HG03354 (cell line): ENCODE data around the gene YES1.

Source experiments
- ATAC-seq: cut with Tn5 transposase; IDR thresholded peaks from one replicate; pipeline ENCODE4 v1.9.1; 2021; ENCODE audit warnings: mild to moderate bottlenecking; ENCODE audit not compliant: unreplicated experiment, poor library complexity, severe bottlenecking

Gene YES1

DNA sequence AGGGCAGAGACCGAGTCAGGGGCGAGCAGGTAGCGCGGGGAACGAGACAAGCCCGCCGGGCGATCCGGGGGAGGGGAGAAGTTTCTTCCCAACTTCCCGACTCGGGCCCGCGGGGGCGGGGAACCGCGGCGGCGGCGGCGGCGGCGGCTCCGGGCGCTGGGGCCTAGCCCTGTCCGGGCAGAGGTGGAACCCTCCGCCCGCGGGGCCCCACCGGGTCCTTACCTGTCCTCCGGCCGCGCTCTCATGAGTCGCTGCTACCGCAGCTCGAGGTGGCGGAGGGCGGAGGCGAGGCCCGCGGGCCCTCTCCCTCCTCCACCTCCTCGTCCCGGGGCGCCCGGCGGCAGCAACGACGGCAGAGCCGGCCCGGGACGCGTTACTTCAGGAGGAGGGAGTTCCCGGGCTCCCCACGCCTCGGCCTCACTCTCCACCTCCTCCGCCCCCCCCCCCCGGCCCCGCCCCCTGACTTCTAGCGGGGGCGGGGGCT lies at the start of gene YES1:
Gene YES1 (minus strand): TSS at position 351 of the 484 bp plus-strand sequence. CDS start 55,415 bp downstream, outside the sequence.
- ATAC-seq: peak; percentile 54

DNA sequence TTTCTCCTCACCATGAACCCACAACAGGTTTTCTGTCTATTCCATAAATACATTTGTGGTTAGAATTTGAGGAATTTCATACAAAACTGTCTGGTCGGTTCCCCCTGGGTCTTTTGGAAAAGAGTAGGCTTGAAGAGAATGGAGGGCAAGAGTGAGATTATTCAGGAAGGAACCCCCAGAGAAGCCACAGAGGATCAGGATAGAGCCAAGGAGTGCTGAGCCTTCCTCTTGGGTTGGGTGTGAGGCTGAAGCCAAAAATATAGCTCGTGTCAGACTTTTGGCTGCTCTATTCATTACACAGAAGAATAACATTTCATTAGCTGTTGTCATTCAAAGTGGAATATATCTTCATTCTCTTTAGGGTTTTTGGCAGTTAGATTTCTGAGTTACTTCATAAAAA lies 45.9 kb upstream of the YES1 start:
- no peak for ATAC-seq

DNA sequence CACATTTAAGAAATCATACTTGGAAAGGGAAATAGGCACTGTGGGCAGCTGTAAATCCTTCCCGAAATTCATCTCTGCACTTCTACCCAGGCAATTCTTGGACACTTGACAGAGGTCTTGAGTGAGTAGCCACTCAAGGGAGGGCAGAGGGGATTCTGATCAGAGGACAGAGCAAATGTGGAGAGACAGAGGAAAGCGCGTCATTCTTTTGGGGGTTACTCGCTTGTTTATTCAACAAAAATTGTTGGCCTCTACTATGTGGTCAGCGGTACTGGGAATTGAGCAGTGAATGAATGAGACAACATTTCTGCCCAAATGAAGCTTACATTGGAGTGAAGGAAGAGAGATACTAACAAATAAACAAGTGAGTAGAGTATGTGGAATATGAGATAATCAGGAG lies 41.4 kb upstream of the YES1 start:
- no peak for ATAC-seq

- no peak for ATAC-seq
Measured at GRCh38 chr18:850960-851359, 38.9 kb upstream of the YES1 start.

DNA sequence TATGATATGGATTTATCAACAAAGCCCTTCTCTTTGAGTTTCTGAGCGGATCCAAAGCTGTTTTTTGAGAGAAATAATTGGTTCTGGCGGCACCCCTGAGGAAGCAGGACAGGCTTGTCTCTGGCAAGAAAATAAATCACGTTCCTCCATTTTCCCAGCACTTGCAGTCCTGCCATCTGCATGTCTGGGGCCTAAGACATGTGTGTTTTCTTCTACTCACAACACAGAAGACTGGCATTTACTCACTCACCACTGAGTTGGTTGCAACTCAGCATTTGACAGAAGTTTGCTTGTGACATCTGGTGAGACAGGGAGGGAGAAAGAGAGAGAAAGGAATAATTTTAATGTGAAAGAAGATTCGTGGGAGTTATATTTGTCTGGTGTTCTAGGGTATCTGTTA lies 37.0 kb upstream of the YES1 start:
- ATAC-seq: no peak

DNA sequence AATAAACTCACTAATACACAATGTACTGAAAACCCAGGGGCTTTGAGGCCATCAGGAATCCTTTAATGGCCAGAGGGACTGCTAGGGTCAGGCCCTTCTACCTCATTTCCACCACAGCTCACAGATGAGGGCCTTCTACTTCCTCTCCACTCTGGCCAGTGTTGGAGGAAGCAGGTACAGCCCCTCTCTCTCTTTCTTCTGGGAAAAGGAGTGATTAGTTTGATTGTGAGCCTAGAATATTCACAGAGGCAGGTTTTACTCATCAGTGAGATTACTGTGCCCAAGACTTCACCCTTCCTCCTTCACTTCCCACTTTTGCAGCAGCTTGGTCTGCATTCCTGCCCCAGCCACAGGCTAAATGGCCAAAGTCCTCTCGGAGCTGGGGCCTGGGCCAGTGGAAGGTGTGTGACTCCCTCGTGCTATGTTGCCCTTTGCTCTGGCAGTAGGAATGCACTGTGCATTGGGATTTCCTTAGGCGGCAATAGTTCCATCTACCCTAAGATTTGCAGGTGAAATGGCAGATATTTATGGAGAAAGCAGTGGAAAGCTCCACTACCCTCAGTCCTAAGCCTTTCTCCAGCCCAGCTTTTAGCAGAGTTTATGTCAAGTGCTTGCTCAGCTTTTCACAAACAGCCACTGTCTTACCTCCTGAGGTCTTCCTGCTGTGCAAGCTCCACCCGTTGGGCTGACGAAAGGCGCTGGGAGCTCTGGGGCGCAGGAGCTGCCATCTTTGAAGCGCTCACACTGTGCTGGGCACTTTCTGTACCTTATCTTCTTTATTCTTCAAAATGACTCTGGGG lies 36.2 kb upstream of the YES1 start:
- ATAC-seq: no peak

DNA sequence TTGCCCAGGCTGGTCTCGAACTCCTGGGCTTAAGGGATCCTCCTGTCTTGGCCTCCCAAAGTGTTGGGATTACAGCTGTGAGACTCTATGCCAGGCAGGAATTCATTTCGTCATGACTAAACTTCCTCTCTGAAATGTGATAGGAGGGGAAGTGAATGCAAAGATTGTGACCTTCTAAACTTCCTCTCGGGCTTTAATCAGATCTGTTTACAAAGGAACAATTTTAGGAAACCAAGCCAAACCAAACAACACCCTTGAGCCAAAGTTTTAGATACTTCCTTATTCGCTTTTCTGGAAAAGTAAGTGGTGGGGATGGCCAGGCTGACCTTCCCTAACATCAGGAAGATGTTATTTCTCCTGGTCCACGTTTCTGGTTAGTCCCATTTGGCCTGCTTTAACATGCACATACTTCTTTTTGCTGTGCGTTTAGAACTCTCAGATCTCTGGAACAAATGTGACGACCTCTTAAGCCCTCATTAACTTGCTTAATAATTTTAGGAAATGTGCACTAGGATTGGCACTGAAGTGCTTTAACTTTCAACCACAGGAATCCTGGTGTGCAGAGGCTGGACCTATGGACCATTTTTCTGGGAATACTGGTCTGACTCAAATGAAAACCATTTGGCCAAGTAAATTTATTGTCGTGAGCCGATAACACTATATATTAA lies 33.2 kb upstream of the YES1 start:
- ATAC-seq: no peak

DNA sequence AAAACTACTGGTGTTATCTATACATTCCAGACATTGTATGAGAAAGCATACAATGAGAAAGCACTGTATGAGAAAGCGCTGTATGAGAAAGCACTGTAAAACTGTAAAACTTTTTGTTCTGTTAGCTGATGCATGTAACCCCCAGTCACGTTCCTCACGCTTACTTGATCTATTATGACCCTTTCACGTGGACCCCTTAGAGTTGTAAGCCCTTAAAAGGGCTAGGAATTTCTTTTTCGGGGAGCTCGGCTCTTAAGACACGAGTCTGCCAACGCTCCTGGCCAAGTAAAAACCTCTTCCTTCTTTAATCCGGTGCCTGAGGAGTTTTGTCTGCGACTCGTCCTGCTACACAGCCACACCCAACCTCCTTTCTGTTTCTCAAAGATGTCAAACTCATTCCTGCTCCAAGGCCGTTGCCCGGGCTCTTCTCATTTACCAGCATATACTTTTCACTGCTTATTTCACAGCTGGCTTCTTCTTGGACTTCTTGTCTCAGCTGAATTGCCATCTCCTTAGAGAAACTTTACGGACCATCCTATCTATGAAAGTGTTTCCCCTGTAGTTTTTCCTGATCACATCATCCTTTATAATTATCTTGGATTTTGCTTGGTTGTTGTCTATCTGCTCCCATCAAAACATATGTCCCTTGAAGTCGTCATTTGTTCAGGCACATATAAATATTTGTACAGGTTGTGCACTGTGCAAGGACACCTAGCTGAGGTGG lies 29.8 kb upstream of the YES1 start:
- ATAC-seq: no peak

GRCh38 chr18:840516-840915 lies 28.5 kb upstream of the YES1 start:
- ATAC-seq: no peak

DNA sequence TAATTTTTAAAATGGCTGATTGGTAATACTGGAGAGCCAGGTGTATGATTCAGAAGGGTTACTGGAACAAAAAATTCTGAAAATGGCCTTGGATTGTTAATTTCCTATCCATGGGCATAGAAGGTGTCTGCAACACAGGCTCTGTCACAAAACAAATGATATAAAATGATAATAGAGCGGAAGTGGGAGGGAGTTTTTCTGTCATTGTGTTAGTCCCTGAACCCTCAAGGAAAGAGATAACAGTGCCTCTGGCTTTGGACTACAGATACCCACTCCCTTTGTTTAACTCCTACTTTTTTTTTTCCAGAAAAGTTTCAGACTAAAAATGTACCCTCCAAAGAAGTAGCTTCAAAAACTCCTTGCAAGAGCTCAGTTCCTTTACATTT lies 28.0 kb upstream of the YES1 start:
- no peak for ATAC-seq

GRCh38 chr18:839224-840022 lies 27.4 kb upstream of the YES1 start:
- peak; percentile 99 for ATAC-seq

DNA sequence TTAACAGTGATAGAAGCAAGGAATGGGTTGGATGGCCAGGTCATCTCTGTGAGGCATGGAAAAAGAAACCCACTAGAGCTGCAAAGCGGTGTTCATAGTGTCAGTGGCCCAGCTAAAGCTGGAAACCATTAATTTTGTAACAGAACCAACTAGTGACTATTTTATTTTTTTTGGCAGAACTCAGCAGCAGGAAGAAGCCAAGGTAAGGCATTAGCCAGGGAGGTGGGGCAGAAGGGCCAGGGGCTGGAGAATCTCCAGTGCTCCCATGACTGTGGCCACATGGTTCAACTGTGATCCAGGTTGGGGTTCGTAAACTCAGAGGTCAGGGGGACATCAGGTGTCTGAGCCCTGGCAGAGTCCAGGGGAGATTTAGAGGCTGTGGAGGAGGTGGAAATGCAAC lies 25.9 kb upstream of the YES1 start:
- no peak for ATAC-seq

DNA sequence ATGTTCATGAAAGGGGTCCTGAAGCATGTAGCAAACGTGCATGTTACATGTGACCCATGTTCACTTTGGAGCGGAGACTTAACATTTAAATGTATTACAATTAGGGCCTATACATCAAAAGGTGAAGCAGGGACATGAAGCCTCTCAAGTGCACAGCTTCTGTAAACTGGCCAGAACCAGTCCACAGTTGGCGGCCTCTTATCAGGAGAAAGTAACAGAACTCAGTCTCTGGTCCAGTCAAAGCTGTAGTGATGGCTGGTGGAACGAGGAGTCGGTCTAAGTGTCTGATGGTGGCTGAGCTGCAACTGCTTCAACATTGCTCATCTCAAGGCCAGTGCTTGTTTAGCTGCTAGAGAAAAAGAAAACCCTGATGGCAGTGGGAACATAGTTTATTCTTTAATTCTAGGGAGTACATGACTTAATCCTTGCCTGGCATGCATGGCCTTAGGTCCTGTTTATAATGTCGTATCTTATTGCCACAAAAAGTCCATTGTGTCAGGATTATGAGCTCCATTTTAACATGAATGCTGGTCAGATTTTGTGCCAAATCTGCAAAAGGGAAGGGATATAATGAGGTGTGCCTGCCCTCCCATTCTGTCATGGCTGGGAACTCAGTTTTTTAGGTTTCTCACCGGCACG lies 22.2 kb upstream of the YES1 start:
- no peak for ATAC-seq

- no peak for ATAC-seq
Measured at GRCh38 chr18:833197-833596, 21.2 kb upstream of the YES1 start.

DNA sequence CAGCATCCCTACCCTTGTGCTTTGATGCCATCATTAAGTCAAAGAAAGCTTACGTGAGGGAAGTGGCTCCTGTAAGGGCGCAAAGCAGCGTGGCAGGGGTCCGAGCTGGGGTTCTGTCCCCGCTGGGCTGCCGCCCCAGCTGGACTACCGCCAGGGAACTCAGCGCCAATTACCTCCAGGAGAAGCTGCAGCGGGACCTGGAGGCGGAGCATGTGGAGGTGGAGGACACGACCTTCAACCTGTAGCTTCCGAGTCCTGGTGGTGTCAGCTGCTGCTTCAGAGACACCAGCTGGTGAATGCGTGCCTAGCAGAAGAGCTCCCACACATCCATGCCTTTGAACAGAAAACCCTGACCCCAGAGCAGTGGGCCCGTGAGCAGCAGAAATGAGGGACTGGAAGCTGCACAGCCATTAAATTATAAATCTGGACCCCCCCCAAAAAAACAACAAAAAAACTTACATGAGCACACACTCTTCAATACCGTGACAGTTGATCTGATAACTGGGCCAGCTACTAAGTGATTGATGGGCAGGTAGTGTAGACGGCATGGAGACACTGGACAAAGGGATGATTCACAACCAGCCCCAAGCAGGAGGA lies 20.1 kb upstream of the YES1 start:
- no peak for ATAC-seq

- peak; percentile 72 for ATAC-seq
Measured at GRCh38 chr18:830315-830901, 18.4 kb upstream of the YES1 start.

DNA sequence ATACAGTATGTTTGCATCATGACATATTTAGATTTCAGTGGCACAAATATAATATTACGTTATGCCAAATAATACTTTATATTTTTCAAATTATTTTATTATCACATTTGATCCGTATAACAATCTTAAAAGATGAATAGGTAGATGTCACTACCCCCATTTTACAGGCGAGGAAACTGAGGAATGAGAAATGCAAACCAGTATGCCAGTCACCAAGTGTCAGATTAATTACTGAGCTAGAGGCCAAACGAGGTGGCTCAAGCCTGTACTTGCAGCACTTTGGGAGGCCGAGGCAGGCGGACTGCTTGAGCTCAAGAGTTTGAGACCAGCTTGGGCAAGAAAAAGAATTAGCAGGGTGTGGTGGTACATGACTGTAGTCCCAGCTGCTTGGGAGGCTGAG lies 17.4 kb upstream of the YES1 start:
- ATAC-seq: no peak

- ATAC-seq: no peak
Measured at GRCh38 chr18:827093-827677, 15.1 kb upstream of the YES1 start.
